ENCODE measurements around the gene GGT1. TPM values are rescaled to one million over a fixed set of nuclear protein-coding genes. Genes with fewer than 3 reads are reported as not detected.
"Not testable (repeated sequence)": the region's sequence is repeated elsewhere in the genome, so short reads cannot be mapped to it uniquely, and the experiment has no call there.

The GGT1 gene
- polyA plus RNA-seq, 1 donor: 39.3 TPM

DNA sequence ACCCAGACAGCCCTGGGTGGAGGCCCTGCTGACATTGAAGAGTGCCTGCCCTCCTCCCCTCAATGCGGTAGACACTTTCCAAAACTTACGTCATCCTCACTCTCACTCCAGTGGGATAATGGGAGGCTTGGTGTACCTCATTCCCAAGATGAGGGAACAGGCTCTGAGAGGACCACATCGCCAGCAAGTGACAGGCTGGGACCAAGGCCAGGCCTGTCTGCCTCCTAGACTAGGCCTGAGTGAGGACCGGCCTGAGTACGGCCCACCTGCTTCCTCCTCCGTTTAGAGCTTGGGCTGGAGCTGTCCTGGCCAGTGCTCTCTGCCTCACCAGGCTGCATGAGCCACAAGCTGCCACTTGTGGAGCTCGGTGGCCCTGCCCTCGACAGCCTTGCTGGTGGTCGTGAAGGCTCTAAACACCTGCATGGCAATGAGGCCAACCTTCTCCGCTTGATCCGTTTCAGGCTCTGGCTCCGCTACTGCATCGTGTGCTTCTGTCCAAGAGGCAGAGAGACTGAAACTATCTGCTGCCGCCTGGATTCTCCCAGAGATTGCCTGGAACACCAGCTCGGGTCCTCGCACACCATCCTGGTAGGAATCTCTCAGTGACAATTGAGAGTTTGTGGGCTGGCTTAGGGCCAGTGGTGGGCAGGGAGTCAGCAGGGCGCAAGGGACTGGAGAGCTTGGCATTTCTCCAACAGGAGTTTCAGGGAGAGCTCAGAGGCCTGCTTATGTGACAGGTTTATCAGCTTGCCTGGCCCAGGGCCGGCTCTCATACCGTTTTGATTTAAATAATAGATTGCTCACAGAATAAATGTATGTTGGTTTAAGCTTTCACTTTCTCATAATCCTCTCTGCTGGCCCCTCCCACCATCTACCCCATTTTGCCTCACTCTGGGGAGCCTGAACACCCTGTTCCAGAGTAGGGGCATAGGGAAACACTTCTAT lies 19.5 kb upstream of the GGT1 start:
- DNase-seq: no peak

GRCh38 chr22:24584166-24584790 lies 18.7 kb upstream of the GGT1 start:
- no peak for DNase-seq

GRCh38 chr22:24584871-24585411 lies 18.1 kb upstream of the GGT1 start:
- no peak for DNase-seq

DNA sequence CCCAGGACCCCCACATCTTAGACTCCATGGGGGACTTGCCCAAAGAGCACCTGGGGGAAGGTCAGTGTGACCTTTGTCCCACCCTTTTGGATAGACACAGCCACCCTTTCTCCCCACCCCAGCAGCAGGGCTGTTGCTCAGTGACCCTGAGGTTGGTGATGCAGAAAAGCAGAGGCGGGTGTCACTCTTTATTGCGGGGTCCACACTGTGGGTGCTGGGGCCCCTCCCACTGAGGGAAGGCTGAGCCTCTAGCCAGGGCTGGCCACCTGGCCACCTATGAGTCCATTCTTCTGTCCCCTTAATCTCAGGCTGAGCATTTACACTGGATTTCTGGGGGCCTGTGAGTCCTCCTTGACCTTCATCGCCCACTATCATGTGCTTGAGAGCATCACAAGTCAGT lies 17.5 kb upstream of the GGT1 start:
- DNase-seq: no peak

- no peak for DNase-seq
These were observed 17.0 kb upstream of the GGT1 start for GRCh38 chr22:24585927-24586546.

DNA sequence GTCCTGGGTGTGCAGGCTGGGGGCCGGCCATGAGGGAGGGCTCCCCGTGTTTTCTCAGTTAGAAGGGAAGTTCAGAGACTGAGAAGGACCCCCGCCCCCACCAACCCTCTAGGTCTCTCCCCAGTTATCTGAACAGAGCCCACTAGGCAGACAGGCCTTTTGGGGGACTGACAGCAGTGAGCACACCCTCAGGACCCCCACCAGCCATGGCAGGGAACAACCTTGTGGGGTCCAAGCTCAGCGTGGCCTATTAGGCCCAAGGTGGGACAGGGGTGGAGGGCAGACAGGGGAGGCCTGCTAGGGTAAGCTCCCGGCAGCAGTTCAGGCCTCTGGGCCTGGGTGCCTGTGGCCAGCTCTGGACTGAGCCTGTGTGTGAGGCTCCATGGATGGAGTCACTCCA lies 15.7 kb upstream of the GGT1 start:
- no peak for DNase-seq

DNA sequence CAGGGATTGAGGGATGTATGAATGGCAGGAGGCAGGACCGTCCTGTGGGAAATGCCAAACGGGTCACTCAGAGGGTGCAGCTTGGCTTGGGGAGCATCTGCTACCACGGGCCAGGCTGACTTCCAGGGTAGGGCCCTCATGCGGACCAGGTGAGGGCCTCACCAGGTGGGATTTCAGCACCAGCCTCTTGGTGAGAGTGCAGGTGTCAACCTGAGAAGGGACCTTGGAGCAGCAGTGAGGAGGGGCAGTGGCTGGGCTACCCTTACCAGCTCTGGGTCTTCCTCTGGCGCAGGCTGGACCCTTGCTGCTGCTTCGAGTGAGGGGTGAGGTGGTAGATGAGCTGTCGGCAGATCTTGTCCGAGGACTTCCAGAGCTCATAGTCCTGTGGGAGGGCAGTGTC lies 15.0 kb upstream of the GGT1 start:
- no peak for DNase-seq

- no peak for DNase-seq
These were observed 14.6 kb upstream of the GGT1 start for GRCh38 chr22:24588381-24588756.

- DNase-seq: no peak
These were observed 14.1 kb upstream of the GGT1 start for GRCh38 chr22:24588757-24589481.

DNA sequence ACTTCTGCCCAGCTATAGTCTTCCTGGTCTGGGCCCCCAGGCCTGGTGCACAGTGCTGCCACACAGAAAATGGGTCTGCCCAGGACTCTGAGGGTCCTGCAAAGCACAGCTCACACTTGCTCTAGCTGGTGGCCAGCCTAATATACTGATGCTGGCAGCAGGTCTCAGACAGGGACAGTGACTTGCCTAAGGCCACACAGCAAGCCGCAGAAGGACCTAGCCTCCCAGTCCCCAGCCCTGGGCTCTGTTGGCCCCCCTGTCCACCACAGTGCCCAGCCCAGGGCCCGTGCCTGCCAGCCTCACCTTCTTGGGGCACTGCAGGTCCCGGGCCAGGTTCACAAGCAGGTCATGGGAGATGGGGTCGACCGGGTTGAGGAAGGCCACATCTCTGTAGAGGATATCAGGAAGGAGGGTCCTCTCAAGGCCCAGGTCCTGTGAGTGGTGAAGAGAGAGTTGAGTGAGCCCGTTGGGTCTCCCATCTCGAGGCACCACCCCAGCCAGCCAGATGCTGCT lies 13.4 kb upstream of the GGT1 start:
- DNase-seq: no peak

- no peak for DNase-seq
These were observed 12.3 kb upstream of the GGT1 start for GRCh38 chr22:24590596-24591173.

GRCh38 chr22:24591286-24591830 lies 11.6 kb upstream of the GGT1 start:
- DNase-seq: no peak

GRCh38 chr22:24592058-24592850 lies 10.7 kb upstream of the GGT1 start:
- no peak for DNase-seq

- peak; percentile 85 for DNase-seq
These were observed 10.0 kb upstream of the GGT1 start, which contains the start of gene LRRC75B for GRCh38 chr22:24592851-24593558. Gene LRRC75B (minus strand): TSS chr22:24593073. CDS start chr22:24593039, 34 bp downstream.

GRCh38 chr22:24593559-24593835 lies 9.5 kb upstream of the GGT1 start:
- not testable (repeated sequence) for DNase-seq

GRCh38 chr22:24593836-24594568 lies 9.0 kb upstream of the GGT1 start:
- DNase-seq: no peak

DNA sequence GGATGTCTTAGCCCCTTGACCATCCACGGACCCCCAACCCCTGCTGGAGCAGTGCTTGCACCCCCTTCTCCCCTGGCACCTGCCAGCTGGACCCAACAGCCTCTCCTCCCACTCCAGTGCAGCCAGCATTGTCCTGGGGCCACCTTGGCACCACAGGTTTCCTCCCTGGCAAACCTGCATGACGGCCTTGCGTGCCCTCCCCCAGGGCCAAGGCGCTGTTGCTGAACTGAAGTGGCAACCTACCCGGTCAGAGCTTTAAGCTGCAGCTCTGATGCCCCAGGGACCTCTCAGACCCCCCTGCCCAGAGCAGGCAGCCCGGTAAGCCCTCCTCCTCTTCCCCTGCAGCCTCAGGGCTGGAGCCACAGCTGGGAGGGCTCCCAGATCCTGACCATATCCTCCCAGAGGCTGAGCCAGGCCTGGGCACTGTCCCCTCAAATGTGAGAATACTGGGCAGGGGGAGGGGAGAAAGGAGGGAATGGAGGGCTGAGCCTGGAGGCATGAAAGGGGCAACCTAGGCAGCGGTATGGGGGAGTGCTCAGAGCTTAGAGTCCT lies 8.3 kb upstream of the GGT1 start:
- no peak for DNase-seq

DNA sequence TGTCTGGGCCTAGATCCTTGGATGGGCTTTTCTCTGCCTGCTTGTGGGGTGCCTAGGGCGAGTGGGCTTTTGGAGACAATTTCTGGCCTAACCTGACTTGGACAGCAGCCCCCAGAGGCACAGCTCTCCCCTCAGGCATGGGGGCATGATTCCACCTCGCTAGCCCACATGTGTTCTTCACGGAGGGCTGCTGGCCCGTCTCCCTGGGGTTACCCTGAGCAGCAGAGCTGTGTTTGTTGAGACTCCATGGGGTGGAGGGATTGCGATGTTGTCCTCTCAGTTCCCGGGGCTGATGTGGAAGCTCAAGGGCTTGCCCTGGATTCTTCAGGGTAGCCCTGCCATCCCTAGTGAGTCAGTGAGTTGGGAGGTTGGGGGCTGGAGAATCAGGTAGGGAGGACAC lies 7.8 kb upstream of the GGT1 start:
- DNase-seq: no peak

DNA sequence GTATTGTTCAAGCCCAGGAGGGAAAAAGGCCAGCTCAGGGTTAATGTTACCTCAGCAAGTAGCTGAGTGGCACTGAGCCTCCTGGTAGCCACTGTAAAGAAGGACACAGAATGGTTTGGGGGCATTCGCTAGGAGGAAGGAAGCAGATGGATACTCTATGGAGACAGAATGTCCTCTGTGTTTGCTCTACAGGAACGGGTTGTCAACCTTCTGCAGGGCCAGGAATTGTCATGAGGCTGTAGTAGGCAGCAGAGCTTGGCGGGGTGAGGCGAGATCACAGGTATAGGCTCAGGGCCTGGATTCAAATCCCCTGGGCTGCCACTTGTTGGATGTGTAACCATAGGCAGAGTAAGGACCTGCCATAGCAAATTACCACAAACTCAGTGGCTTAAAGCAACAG lies 7.1 kb upstream of the GGT1 start:
- no peak for DNase-seq
